ENCODE measurements around the gene ECI1.

DNA sequence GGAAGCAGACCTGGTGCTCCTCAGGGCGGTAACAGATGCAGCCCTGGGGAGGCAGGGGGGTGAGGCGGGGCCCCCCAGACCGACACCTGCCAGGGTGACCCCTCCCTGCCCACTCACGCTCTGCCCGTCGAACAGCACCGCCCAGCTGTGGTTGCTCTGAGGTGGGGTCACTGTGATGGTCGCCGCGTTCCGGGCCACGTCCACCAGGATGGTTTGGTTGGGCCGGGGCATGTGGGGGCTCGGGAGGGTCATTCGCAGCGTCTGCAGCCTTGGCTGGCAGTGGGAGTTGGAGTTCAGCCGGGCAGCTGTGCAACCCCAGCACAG lies 41.4 kb downstream of the ECI1 start:
- no peak for TF ChIP-seq POLR2A (IDR thresholded peaks at IDR 0.05)
- TF ChIP-seq, protein P1, sequence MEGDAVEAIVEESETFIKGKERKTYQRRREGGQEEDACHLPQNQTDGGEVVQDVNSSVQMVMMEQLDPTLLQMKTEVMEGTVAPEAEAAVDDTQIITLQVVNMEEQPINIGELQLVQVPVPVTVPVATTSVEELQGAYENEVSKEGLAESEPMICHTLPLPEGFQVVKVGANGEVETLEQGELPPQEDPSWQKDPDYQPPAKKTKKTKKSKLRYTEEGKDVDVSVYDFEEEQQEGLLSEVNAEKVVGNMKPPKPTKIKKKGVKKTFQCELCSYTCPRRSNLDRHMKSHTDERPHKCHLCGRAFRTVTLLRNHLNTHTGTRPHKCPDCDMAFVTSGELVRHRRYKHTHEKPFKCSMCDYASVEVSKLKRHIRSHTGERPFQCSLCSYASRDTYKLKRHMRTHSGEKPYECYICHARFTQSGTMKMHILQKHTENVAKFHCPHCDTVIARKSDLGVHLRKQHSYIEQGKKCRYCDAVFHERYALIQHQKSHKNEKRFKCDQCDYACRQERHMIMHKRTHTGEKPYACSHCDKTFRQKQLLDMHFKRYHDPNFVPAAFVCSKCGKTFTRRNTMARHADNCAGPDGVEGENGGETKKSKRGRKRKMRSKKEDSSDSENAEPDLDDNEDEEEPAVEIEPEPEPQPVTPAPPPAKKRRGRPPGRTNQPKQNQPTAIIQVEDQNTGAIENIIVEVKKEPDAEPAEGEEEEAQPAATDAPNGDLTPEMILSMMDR (IDR thresholded peaks at IDR 0.05): no peak
